GM12878 (cell line): ENCODE measurements around the gene CDC6.
"Not testable (repeated sequence)": the region's sequence is repeated elsewhere in the genome, so short reads cannot be mapped to it uniquely, and the experiment has no call there.

Experiments
- BCLAF1 ChIP-seq: fragments of 450-650 bp; IDR thresholded peaks from 2 replicates; pipeline ENCODE4 v1.6.1; 2017; ENCODE audit warnings: antibody characterized with exemption, mild to moderate bottlenecking, moderate library complexity
- CTCF ChIP-seq, 3 experiments: IDR thresholded peaks in 2 of 3; conservative IDR thresholded peaks in 1 of 3; 2 replicates each; pipeline ENCODE4 v1.5.1; 2011; ENCODE audit warnings: low read depth in 3 of 3, low read length in 3 of 3, mild to moderate bottlenecking in 3 of 3, control low read depth in 2 of 3, moderate library complexity in 2 of 3, inconsistent platforms in 1 of 3, mixed read lengths in 1 of 3; ENCODE audit not compliant: control insufficient read depth in 2 of 3, insufficient read depth in 1 of 3; ENCODE audit errors: extremely low read depth in 1 of 3
- FOXK2 ChIP-seq: fragments of 450-650 bp; IDR thresholded peaks from 2 replicates; pipeline ENCODE4 v1.6.1; 2017; ENCODE audit warnings: mild to moderate bottlenecking, moderate library complexity
- JUNB ChIP-seq: IDR thresholded peaks from 2 replicates; pipeline ENCODE4 v1.6.1; 2016; ENCODE audit warnings: antibody characterized with exemption, mild to moderate bottlenecking
- SIN3A ChIP-seq: IDR thresholded peaks from 2 replicates; pipeline ENCODE4 v1.6.1; 2012; ENCODE audit warnings: low read depth, low read length, improper control_type of control experiment

- not testable (repeated sequence) for TF ChIP-seq JUNB; BCLAF1; SIN3A; CTCF (IDR thresholded peaks at IDR 0.05 in 2 of 3, conservative IDR thresholded peaks at IDR 0.05 in 1 of 3; ENCODE audit: control insufficient read depth in 2 of 3, extremely low read depth in 1 of 3, insufficient read depth in 1 of 3, low read depth in 3 of 3, low read length in 3 of 3); FOXK2
Observed at GRCh38 chr17:40299159-40299757, 11.6 kb downstream of the CDC6 start.
